Spinal cord (tissue), 10 donors: ENCODE results near the gene ALX3. TPM values are rescaled to one million over a fixed set of nuclear protein-coding genes. Genes with fewer than 3 reads are reported as not detected.
"Not testable (repeated sequence)": the region's sequence is repeated elsewhere in the genome, so short reads cannot be mapped to it uniquely, and the experiment has no call there.

ENCODE experiments used
- DNase-seq, 6 donors: peaks; one replicate each; pipeline versions ENCODE4 v3.0.0 to v3.0.0-alpha.2; 2013 to 2015; ENCODE audit warnings: low spot score in 6 of 6, low read depth in 4 of 6
- H3K27ac ChIP-seq: one replicate; pipeline ENCODE4 v1.5.1; 2013; ENCODE audit warnings: low read depth, low read length, control low read depth
- H3K27me3 ChIP-seq: one replicate; pipeline ENCODE4 v1.6.1; 2013; ENCODE audit warnings: low read length; ENCODE audit not compliant: control insufficient read depth, insufficient read depth
- H3K36me3 ChIP-seq: one replicate; pipeline ENCODE4 v1.6.1; 2013; ENCODE audit warnings: low read length; ENCODE audit not compliant: control insufficient read depth, insufficient read depth
- H3K4me1 ChIP-seq: one replicate; pipeline ENCODE4 v1.6.1; 2013; ENCODE audit warnings: low read length; ENCODE audit not compliant: control insufficient read depth, insufficient read depth
- H3K4me3 ChIP-seq: one replicate; pipeline ENCODE4 v1.5.1; 2013; ENCODE audit warnings: low read depth, low read length, control low read depth
- H3K9me3 ChIP-seq: one replicate; pipeline ENCODE4 v1.6.1; 2013; ENCODE audit warnings: low read length; ENCODE audit not compliant: control insufficient read depth, insufficient read depth
- WGBS: methylation state at CpG from one replicate; pipeline ENCODE4 v1.1.5; 2013; ENCODE audit warnings: missing lambda C conversion rate; ENCODE audit not compliant: insufficient coverage; 5-methylcytosine and 5-hydroxymethylcytosine counted together
- polyA plus RNA-seq, 2 donors: library from polyadenylated mRNA; unstranded; fragments of 120-200 nt; gene quantifications; one replicate each; pipeline ENCODE4 v1.2.1, GENCODE V29; 2013; ENCODE audit not compliant: insufficient read length in 2 of 2
- total RNA-seq, 2 donors: library from RNA; depleted of rRNA in 1 of 2; stranded (reverse); fragments of 120-200 nt in 1 of 2; fragments of >200 nt in 1 of 2; gene quantifications; one replicate each; pipeline versions ENCODE4 v1.2.3 to v1.2.4, GENCODE V29; 2013 to 2014
- donor health status: healthy.

The ALX3 gene
- total and polyA plus RNA-seq, 4 donors: 1.8 TPM; not detected in 3

- Histone ChIP-seq H3K4me3 (no peak overlapping the region), H3K27me3 (peaks cover 68% of the 10 kb centered on the region), H3K36me3 (no peaks in the 10 kb centered on the region), H3K9me3 (no peaks in the 10 kb centered on the region), H3K27ac (no peak overlapping the region), H3K4me1 (peaks cover 12% of the 10 kb centered on the region)
- WGBS: 16% methylated on average over 11 of the region's 15 CpGs
- peak in 2 of 6 donors; percentile 33 to 43 for DNase-seq
Observed at GRCh38 chr1:110083061-110083865, 12.8 kb upstream of the ALX3 start.

GRCh38 chr1:110082477-110082876, 12.0 kb upstream of the ALX3 start:
- Histone ChIP-seq H3K4me1 (peaks cover 12% of the 10 kb centered on the region), H3K36me3 (no peaks in the 10 kb centered on the region), H3K27me3 (peaks cover 60% of the 10 kb centered on the region), H3K4me3 (no peak overlapping the region), H3K27ac (no peak overlapping the region), H3K9me3 (no peaks in the 10 kb centered on the region)
- no peak for DNase-seq
- WGBS: 57% methylated on average over 5 of the region's 5 CpGs

GRCh38 chr1:110081061-110081460, 10.6 kb upstream of the ALX3 start:
- no peak for DNase-seq
- H3K4me3 ChIP-seq: no peak overlapping the region
- no peak overlapping the region for H3K27ac ChIP-seq
- WGBS: 89% methylated on average over 5 of the region's 5 CpGs
- peaks cover 12% of the 10 kb centered on the region for H3K4me1 ChIP-seq
- H3K27me3 ChIP-seq: peaks cover 58% of the 10 kb centered on the region
- no peaks in the 10 kb centered on the region for H3K36me3 ChIP-seq
- H3K9me3 ChIP-seq: no peaks in the 10 kb centered on the region

GRCh38 chr1:110079995-110080394, 9.5 kb upstream of the ALX3 start:
- WGBS: 95% methylated on average over 2 of the region's 2 CpGs
- not testable (repeated sequence) for H3K9me3 ChIP-seq, H3K4me3 ChIP-seq, H3K27ac ChIP-seq, DNase-seq, H3K36me3 ChIP-seq
- Histone ChIP-seq H3K27me3 (peaks cover 48% of the 10 kb centered on the region), H3K4me1 (peaks cover 12% of the 10 kb centered on the region)

- peaks cover 44% of the 10 kb centered on the region for H3K27me3 ChIP-seq
- 75% methylated on average over 1 of the region's 3 CpGs for WGBS
- H3K9me3 ChIP-seq: no peaks in the 10 kb centered on the region
Observed at GRCh38 chr1:110076789-110077500, 6.5 kb upstream of the ALX3 start.

GRCh38 chr1:110074166-110074565, 3.7 kb upstream of the ALX3 start:
- peaks cover 64% of the 10 kb centered on the region for H3K27me3 ChIP-seq
- H3K4me1 ChIP-seq: peaks cover 15% of the 10 kb centered on the region
- no peaks in the 10 kb centered on the region for H3K9me3 ChIP-seq
- WGBS: 40% methylated on average over 1 of the region's 4 CpGs
- no peak for DNase-seq
- no peak overlapping the region for H3K27ac ChIP-seq
- no peak overlapping the region for H3K4me3 ChIP-seq
- no peaks in the 10 kb centered on the region for H3K36me3 ChIP-seq

More at GRCh38 chr1:110076789-110077500, 6.5 kb upstream of the ALX3 start:
- Histone ChIP-seq H3K27ac (no peak overlapping the region), H3K4me3 (no peak overlapping the region), H3K4me1 (no peaks in the 10 kb centered on the region), H3K36me3 (no peaks in the 10 kb centered on the region)
- DNase-seq: no peak

GRCh38 chr1:110070282-110070669, 196 bp downstream of the ALX3 start:
- peaks cover 34% of the 10 kb centered on the region for H3K4me1 ChIP-seq
- DNase-seq: no peak
- H3K9me3 ChIP-seq: no peaks in the 10 kb centered on the region
- peaks cover 89% of the 10 kb centered on the region for H3K27me3 ChIP-seq
- under 1% methylated on average over 48 of the region's 52 CpGs for WGBS
- no peak overlapping the region for H3K27ac ChIP-seq
- H3K4me3 ChIP-seq: no peak overlapping the region
- no peaks in the 10 kb centered on the region for H3K36me3 ChIP-seq

GRCh38 chr1:110069404-110070281, 829 bp downstream of the ALX3 start:
- no peak overlapping the region for H3K4me3 ChIP-seq
- peaks cover 4% of the 10 kb centered on the region for H3K36me3 ChIP-seq
- H3K27ac ChIP-seq: no peak overlapping the region
- peaks cover 85% of the 10 kb centered on the region for H3K27me3 ChIP-seq
- 4% methylated on average over 64 of the region's 64 CpGs for WGBS
- peak in 2 of 6 donors; percentile 19 to 43 for DNase-seq
- H3K9me3 ChIP-seq: no peaks in the 10 kb centered on the region
- H3K4me1 ChIP-seq: peaks cover 34% of the 10 kb centered on the region

- WGBS: 2% methylated on average over 68 of the region's 68 CpGs
- H3K36me3 ChIP-seq: peaks cover 7% of the 10 kb centered on the region
- H3K4me3 ChIP-seq: no peak overlapping the region
- DNase-seq: peak in 2 of 6 donors; percentile 61 to 68
- peaks cover 78% of the 10 kb centered on the region for H3K27me3 ChIP-seq
- H3K4me1 ChIP-seq: peaks cover 34% of the 10 kb centered on the region
- H3K27ac ChIP-seq: no peak overlapping the region
- H3K9me3 ChIP-seq: no peaks in the 10 kb centered on the region
Observed at GRCh38 chr1:110068646-110069403, 1.6 kb downstream of the ALX3 start.
